Measurements from ENCODE around the gene CCDC78. TPM values are rescaled to one million over a fixed set of nuclear protein-coding genes. Genes with fewer than 3 reads are reported as not detected.
A peak's percentile ranks its signal among the peaks of the same experiment; 100 is the strongest.
"Not testable (repeated sequence)": the region's sequence is repeated elsewhere in the genome, so short reads cannot be mapped to it uniquely, and the experiment has no call there.

The CCDC78 gene
- total and polyA plus RNA-seq, 3 donors from 2014 or later, result 3.2 to 6.1 (median 5.7) TPM

DNA sequence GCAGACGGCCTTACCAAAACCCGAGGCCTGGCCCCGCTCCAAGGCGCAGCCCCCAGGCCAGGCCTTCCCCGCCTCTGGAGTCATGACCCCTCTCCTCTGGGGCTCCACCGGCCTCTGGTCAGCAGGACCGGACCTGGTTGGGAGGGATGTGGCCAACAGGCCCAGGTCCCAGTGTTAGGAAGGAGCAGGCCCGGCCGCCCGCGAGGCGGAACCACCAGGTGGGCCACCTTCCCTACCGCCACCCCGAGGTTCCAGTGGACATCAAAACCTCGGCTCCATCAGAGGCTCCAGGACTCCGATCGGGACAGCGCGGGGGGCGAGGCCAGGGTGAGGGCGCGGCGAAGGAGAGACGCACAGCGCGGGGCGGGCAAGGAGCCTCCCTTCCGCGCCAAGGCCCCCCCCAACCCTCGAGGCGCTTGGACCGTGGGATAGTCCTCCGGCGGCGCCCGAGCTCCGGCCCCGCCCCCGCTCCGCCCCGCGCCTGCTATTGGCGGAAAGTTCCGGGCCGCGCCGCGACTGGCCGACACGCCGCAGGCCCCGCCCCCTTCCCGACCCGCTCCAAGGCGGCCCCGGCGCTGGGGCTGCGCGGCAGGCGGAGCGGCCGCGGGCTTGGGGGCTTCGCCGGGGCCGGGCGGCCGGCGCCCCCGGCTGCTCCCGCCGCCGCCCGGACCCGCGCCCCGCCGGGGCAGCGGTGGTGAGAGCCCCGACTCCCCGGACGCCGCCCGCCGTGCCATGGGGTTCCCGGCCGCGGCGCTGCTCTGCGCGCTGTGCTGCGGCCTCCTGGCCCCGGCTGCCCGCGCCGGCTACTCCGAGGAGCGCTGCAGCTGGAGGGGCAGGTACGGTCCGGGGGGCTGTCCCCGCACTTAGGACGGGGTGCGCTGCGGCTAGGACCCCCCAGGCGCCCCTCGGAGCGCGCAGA, 11.4 kb downstream of the CCDC78 start, which contains the start of gene METRN:
Gene METRN (plus strand): TSS at position 561 of the 919 bp plus-strand sequence. CDS start 172 bp downstream, at position 733.
- H3K36me3 ChIP-seq (ENCODE audit: low read depth, missing control alignments), result no peaks in the 10 kb centered on the region
- H3K27me3 ChIP-seq, result no peaks in the 10 kb centered on the region
- H3K4me1 ChIP-seq, result peaks cover 22% of the 10 kb centered on the region
- peak; percentile 94 for DNase-seq
- H3K27ac ChIP-seq, result no peak within 1 kb of the TSS
- intact Hi-C loops (cut with DNase I; ENCODE audit: low total_unique reads), result no loop called here
- TF ChIP-seq, protein P1, sequence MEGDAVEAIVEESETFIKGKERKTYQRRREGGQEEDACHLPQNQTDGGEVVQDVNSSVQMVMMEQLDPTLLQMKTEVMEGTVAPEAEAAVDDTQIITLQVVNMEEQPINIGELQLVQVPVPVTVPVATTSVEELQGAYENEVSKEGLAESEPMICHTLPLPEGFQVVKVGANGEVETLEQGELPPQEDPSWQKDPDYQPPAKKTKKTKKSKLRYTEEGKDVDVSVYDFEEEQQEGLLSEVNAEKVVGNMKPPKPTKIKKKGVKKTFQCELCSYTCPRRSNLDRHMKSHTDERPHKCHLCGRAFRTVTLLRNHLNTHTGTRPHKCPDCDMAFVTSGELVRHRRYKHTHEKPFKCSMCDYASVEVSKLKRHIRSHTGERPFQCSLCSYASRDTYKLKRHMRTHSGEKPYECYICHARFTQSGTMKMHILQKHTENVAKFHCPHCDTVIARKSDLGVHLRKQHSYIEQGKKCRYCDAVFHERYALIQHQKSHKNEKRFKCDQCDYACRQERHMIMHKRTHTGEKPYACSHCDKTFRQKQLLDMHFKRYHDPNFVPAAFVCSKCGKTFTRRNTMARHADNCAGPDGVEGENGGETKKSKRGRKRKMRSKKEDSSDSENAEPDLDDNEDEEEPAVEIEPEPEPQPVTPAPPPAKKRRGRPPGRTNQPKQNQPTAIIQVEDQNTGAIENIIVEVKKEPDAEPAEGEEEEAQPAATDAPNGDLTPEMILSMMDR (IDR thresholded peaks at IDR 0.05), result no peak
- peak within 1 kb of the TSS; percentile 53 to 61 for H3K4me3 ChIP-seq
- H3K9me3 ChIP-seq, result no peaks in the 10 kb centered on the region
- WGBS, 2 donors, result 4% methylated on average over 63 of the region's 108 CpGs; no CpG with 5 or more reads in 1 of the 2 donors

DNA sequence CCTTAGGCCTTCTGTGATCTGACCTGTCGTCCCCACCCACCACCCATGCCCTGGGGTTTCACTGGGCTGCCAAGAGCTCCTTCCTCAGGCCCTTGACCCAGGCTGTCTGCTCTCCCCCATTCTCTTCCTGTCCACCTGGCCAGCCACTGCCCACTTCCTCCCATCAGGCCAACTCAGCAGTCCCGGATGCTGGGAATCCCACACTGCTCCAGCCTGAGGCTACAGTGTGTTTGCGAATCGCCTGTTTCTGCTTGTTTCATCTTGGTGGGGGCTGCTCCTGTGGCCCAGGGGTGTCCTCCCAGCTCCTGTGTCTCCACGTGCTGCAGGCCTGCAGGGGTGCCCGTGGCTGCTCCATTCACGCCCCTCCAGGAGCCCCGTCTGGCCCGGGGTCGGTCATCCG, 12.2 kb downstream of the CCDC78 start:
- WGBS, 2 donors, result 41 to 68% methylated on average over 4 to 11 of the region's 11 CpGs
- H3K36me3 ChIP-seq (ENCODE audit: low read depth, missing control alignments), result no peaks in the 10 kb centered on the region
- intact Hi-C loops (cut with DNase I; ENCODE audit: low total_unique reads), result no loop called here
- peaks cover 22% of the 10 kb centered on the region for H3K4me1 ChIP-seq
- H3K27ac ChIP-seq, result no peak overlapping the region
- H3K27me3 ChIP-seq, result no peaks in the 10 kb centered on the region
- TF ChIP-seq POLR2A (IDR thresholded peaks at IDR 0.05), result no peak
- H3K9me3 ChIP-seq, result no peaks in the 10 kb centered on the region
- no peak overlapping the region for H3K4me3 ChIP-seq
- no peak for DNase-seq

DNA sequence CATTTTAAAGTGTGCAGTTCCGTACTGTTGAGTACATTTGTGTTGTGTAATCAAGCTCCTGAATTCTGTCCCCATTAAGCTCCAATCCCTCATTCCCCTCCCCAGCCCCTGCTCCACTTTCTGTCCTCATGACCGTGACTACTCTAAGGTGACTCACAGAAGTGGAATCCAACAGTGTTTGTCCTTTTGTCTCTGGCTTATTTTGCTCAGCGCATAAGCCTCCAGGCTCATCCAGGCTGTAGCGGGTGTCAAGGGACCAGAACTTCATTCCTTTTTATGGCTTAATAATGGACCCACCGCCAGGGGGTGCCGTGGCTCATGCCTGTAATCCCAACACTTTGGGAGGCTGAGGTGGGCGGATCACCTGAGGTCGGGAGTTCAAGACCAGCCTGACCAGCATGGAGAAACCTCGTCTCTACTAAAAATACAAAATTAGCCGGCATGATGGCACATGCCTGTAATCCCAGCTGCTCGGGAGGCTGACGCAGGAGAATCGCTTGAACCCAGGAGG, 13.4 kb downstream of the CCDC78 start:
- H3K27ac ChIP-seq; H3K4me3 ChIP-seq; intact Hi-C loops (cut with DNase I; ENCODE audit: low total_unique reads); H3K36me3 ChIP-seq (ENCODE audit: low read depth, missing control alignments); H3K9me3 ChIP-seq; DNase-seq; H3K27me3 ChIP-seq: not testable (repeated sequence)
- TF ChIP-seq, protein P1 (IDR thresholded peaks at IDR 0.05), result peak; percentile 7 to 27 (median 18)
- 45 to 58% methylated on average over 6 to 13 of the region's 13 CpGs for WGBS, 2 donors
- H3K4me1 ChIP-seq, result peaks cover 22% of the 10 kb centered on the region

DNA sequence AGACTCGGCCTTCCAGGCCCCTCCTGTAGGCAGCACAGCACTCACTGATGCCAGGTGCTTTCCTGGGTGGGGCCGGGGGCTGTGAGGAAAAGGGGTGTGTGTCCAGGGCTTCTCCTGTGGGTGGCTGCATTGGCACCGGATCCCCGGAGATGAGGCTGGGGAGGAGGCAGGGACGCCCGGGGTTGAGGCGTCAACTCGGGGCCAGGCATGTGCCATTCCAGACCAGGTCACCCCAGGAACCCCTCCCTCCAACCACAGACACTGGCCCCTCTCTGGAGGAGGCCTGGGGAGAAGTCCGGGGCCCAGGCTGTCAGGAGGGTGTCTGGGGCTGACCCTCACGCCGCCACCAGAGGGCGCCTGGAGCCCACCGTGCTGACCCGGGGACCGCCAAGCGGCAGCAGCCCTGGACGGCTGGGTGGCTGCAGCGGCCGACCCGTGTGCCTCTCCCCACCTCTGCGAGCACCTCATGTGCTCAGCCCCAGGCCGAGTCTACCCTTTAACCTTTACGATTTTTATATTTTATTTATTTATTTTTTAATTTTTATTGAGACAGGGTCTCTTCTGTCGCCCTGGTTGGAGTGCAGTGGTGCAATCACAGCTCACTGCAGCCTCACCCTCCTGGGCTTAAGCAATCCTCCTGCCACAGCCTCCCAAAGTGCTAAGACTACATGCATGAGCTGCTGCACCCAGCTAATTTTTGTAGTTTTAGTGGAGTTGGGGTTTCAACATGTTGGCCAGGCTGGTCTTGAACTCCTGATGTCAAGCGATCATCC, 14.5 kb downstream of the CCDC78 start:
- Histone ChIP-seq H3K4me3 (no peak overlapping the region), H3K27ac (no peak overlapping the region), H3K27me3 (no peaks in the 10 kb centered on the region), H3K4me1 (peaks cover 22% of the 10 kb centered on the region), H3K36me3 (ENCODE audit: low read depth, missing control alignments) (no peaks in the 10 kb centered on the region), H3K9me3 (no peaks in the 10 kb centered on the region)
- WGBS, 2 donors, result 23 to 33% methylated on average over 18 to 25 of the region's 25 CpGs
- DNase-seq, result peak; percentile 72
- intact Hi-C loops (cut with DNase I; ENCODE audit: low total_unique reads), result no loop called here
- no peak for TF ChIP-seq POLR2A (IDR thresholded peaks at IDR 0.05)
- TF ChIP-seq, protein P1 (IDR thresholded peaks at IDR 0.05), result peak; percentile 57 to 89 (median 82)

DNA sequence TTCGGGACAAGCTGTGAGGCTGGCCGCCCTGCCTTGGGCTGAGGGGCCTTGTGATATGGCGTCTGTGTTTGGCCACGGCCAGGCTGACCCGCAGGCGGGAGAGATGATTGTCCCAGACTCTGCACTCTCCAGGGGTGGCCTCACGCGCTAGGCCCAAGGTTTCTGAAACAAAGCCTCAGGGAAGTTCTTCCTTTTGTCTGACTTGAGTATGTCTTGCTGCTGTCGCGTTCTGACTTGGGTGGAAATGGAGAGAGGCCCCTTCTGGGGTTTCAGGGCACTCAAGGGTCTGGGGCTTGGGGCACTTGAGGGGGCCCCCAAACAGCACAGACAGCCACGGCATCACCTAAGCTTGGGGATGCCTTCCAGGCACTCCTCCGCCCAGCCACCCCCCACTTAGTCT, 15.2 kb downstream of the CCDC78 start:
- Histone ChIP-seq H3K27ac (no peak overlapping the region), H3K36me3 (ENCODE audit: low read depth, missing control alignments) (no peaks in the 10 kb centered on the region), H3K4me1 (peaks cover 15% of the 10 kb centered on the region), H3K27me3 (no peaks in the 10 kb centered on the region), H3K9me3 (no peaks in the 10 kb centered on the region), H3K4me3 (no peak overlapping the region)
- no peak for DNase-seq
- intact Hi-C loops (cut with DNase I; ENCODE audit: low total_unique reads), result no loop called here
- 76 to 81% methylated on average over 4 to 12 of the region's 12 CpGs for WGBS, 2 donors
- no peak for TF ChIP-seq POLR2A (IDR thresholded peaks at IDR 0.05)
- TF ChIP-seq, protein P1 (IDR thresholded peaks at IDR 0.05), result no peak
